Type B pancreatic cell (in vitro differentiated cells): ENCODE results near the gene YDJC. TPM values are rescaled to one million over a fixed set of nuclear protein-coding genes. Genes with fewer than 3 reads are reported as not detected.
"Not testable (repeated sequence)": the region's sequence is repeated elsewhere in the genome, so short reads cannot be mapped to it uniquely, and the experiment has no call there.

Source experiments
- DNase-seq: peaks from one replicate; pipeline ENCODE4 v3.0.0; 2021; ENCODE audit warnings: mixed read lengths; ENCODE audit not compliant: unreplicated experiment; ENCODE audit errors: extremely low spot score
- H3K27ac Mint-ChIP-seq: 2 replicates; pipeline ENCODE4 v1.8.0; 2021; ENCODE audit warnings: mild to moderate bottlenecking, mixed read lengths
- H3K27me3 Mint-ChIP-seq: 2 replicates; pipeline ENCODE4 v1.8.0; 2021; ENCODE audit warnings: mixed read lengths
- H3K36me3 Mint-ChIP-seq: 2 replicates; pipeline ENCODE4 v1.8.0; 2021; ENCODE audit warnings: mixed read lengths
- H3K4me1 Mint-ChIP-seq: one replicate; pipeline ENCODE4 v1.8.0; 2021; ENCODE audit warnings: mixed read lengths; ENCODE audit not compliant: unreplicated experiment
- H3K4me3 Mint-ChIP-seq: 2 replicates; pipeline ENCODE4 v1.8.0; 2021; ENCODE audit warnings: mild to moderate bottlenecking, mixed read lengths
- H3K9me3 Mint-ChIP-seq: 2 replicates; pipeline ENCODE4 v1.8.0; 2021; ENCODE audit warnings: mixed read lengths
- total RNA-seq: library from RNA; stranded (reverse); gene quantifications from 2 replicates; pipeline ENCODE4 v1.2.1, GENCODE V29; 2021; ENCODE audit warnings: low replicate concordance
- TF ChIP-seq, protein P1 (sequence below): fragments of 200-600 bp; sonication (generic); conservative IDR thresholded peaks from 2 replicates; pipeline ENCODE4 v1.5.0; 2021; ENCODE audit warnings: antibody characterized with exemption, mild to moderate bottlenecking

The YDJC gene
- total RNA-seq, 1 donor from 2014 or later: 20.7 TPM

GRCh38 chr22:21650280-21650679 lies 20.5 kb upstream of the YDJC start:
- DNase-seq: no peak
- peak overlapping the region; percentile 94 for H3K4me3 Mint-ChIP-seq
- H3K36me3 Mint-ChIP-seq: peaks cover 8% of the 10 kb centered on the region
- H3K27ac Mint-ChIP-seq: no peak overlapping the region
- peaks cover 27% of the 10 kb centered on the region for H3K4me1 Mint-ChIP-seq
- no peaks in the 10 kb centered on the region for H3K9me3 Mint-ChIP-seq
- TF ChIP-seq, protein P1, sequence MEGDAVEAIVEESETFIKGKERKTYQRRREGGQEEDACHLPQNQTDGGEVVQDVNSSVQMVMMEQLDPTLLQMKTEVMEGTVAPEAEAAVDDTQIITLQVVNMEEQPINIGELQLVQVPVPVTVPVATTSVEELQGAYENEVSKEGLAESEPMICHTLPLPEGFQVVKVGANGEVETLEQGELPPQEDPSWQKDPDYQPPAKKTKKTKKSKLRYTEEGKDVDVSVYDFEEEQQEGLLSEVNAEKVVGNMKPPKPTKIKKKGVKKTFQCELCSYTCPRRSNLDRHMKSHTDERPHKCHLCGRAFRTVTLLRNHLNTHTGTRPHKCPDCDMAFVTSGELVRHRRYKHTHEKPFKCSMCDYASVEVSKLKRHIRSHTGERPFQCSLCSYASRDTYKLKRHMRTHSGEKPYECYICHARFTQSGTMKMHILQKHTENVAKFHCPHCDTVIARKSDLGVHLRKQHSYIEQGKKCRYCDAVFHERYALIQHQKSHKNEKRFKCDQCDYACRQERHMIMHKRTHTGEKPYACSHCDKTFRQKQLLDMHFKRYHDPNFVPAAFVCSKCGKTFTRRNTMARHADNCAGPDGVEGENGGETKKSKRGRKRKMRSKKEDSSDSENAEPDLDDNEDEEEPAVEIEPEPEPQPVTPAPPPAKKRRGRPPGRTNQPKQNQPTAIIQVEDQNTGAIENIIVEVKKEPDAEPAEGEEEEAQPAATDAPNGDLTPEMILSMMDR: no peak
- no peaks in the 10 kb centered on the region for H3K27me3 Mint-ChIP-seq

DNA sequence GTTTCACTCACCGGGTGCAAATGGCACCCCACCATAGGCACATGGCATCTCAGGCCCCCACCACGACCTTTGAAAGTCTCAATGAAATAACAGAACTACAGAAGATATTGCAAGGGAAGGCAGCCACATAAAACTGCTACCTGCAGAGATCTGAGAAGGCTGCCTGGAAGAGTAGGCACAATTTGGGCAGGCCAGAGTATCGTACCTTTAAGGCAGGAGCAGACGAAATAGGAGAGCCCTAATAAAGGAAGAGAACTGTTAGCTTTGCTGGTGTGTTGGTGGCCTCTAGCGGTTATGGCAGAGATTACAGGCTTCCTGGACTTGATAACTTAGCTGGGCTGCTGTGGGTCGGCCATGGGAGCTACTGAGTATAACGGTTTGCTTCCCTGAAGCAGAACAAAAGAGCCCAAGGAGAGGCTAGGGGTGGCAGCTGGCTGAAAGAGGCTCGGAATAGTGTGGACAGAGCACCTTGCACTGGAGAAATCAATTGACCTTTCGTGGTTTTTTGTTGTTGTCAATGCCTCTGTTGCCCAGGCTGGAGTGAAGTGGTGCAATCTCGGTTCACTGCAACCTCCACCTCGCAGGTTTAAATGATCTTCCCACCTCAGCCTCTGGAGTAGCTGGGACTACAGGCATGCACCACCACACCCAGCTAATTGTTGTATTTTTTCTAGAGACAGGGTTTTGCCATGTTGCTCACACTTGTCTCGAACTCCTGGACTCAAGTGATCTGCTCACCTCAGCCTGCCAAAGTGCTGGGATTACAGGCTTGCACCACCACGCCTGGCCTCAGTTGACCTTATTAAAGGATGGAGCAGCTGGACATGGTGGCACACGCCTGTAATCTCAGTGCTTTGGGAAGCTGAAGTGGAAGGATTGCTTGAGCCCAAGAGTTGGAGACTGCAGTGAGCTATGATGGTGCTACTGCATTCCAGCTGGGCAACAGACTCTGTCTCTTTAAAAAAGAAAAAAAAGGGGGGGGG lies 17.1 kb upstream of the YDJC start:
- Mint-ChIP-seq H3K4me1 (peaks cover 31% of the 10 kb centered on the region), H3K27me3 (no peaks in the 10 kb centered on the region), H3K9me3 (no peaks in the 10 kb centered on the region), H3K4me3 (peak overlapping the region; percentile 77), H3K27ac (peak overlapping the region; percentile 68), H3K36me3 (peaks cover 16% of the 10 kb centered on the region)
- DNase-seq: no peak
- TF ChIP-seq, protein P1: peak; percentile 88

DNA sequence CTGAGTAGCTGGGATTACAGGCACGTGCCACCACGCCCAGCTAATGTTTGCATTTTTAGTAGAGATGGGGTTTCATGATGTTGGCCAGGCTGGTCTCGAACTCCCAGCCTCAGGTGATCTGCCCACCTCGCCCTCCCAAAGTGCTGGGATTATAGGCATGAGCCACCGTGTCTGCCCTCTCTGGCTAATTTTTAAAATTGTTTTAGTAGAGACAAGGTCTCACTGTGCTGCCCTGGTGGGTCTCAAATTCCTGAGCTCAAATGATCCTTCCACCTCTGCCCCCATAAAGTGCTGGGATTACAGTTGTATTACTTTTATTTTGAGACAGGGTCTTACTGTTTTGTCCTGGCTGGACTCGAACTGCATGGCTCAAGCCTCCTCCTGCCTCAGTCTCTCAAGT lies 15.7 kb upstream of the YDJC start:
- H3K9me3 Mint-ChIP-seq, H3K27ac Mint-ChIP-seq, H3K4me3 Mint-ChIP-seq, H3K27me3 Mint-ChIP-seq, DNase-seq: not testable (repeated sequence)
- peaks cover 31% of the 10 kb centered on the region for H3K4me1 Mint-ChIP-seq
- peaks cover 16% of the 10 kb centered on the region for H3K36me3 Mint-ChIP-seq

DNA sequence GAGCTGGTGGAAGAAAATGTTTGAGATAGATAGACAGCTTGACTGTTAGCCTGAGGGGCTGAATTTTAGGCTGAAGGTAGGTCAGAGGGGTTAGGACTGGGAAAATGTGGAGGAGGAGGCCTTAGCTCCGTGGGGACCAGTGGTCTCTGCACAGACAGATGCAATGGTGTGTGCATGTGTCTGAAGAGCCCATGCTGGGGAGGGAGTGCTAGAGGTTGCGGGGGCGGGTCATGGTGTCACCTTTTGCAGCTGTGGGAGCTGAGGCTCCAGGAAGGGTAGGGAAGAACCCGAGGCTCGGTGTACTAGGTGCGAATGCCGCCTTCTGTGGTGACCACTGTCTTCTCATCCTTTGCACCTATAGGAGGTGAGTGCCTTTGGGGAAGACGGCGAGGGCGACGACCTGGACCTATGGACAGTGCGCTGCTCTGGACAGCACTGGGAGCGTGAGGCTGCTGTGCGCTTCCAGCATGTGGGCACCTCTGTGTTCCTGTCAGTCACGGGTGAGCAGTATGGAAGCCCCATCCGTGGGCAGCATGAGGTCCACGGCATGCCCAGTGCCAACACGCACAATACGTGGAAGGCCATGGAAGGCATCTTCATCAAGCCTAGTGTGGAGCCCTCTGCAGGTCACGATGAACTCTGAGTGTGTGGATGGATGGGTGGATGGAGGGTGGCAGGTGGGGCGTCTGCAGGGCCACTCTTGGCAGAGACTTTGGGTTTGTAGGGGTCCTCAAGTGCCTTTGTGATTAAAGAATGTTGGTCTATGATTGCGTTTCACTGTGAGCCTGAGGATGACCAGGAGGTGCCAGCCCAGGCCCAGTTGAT lies 13.9 kb upstream of the YDJC start:
- TF ChIP-seq, protein P1: no peak
- Mint-ChIP-seq H3K4me3 (peak overlapping the region; percentile 90), H3K9me3 (no peaks in the 10 kb centered on the region), H3K4me1 (peaks cover 26% of the 10 kb centered on the region), H3K36me3 (peaks cover 16% of the 10 kb centered on the region), H3K27me3 (no peaks in the 10 kb centered on the region), H3K27ac (peak overlapping the region; percentile 61)
- DNase-seq: no peak

- TF ChIP-seq, protein P1: peak; percentile 76
- Mint-ChIP-seq H3K27ac (peak overlapping the region; percentile 86), H3K27me3 (no peaks in the 10 kb centered on the region), H3K4me1 (peaks cover 26% of the 10 kb centered on the region), H3K36me3 (peaks cover 16% of the 10 kb centered on the region), H3K9me3 (no peaks in the 10 kb centered on the region), H3K4me3 (peak overlapping the region; percentile 90)
- no peak for DNase-seq
Observed at GRCh38 chr22:21642584-21643448, 13.0 kb upstream of the YDJC start.
